Panc1 (cell line): ENCODE measurements around the gene INTS6L. TPM values are rescaled to one million over a fixed set of nuclear protein-coding genes. Genes with fewer than 3 reads are reported as not detected.

Experiments
- ATAC-seq: fragments of 200-7000 bp; cut with Tn5 transposase; 2 replicates; pipeline ENCODE4 v1.9.1; 2020; ENCODE audit warnings: mild to moderate bottlenecking, moderate library complexity
- BruUV-seq: library from RNA; stranded (reverse); fragments of 400-500 nt; replicated peaks from 2 replicates; lab custom pipeline; 2021; lab: Mats Ljungman, UMichigan
- CTCF ChIA-PET: fragments of 300-600 bp; sonication (Branson Sonifier 250); formaldehyde crosslinking; loops from one replicate; lab custom pipeline; 2022; ENCODE audit warnings: antibody characterized with exemption; lab: Charles Lee
- POLR2A ChIA-PET: fragments of 300-600 bp; sonication (Branson Sonifier 250); formaldehyde crosslinking; loops from one replicate; lab custom pipeline; 2022; ENCODE audit warnings: antibody characterized with exemption; lab: Charles Lee
- DNase-seq: peaks from one replicate; pipeline ENCODE4 v3.0.0-alpha.2; 2010; ENCODE audit warnings: low read depth, low spot score
- H3K27ac ChIP-seq: 2 replicates; pipeline ENCODE4 v1.5.1; 2011; ENCODE audit warnings: mild to moderate bottlenecking, low read length, inconsistent platforms
- H3K27me3 ChIP-seq: fragments of 200-500 bp; sonication (Bioruptor generic); 2 replicates; pipeline ENCODE4 v1.6.0; 2014; ENCODE audit warnings: low read length, inconsistent platforms; ENCODE audit not compliant: control insufficient read depth, insufficient read depth
- H3K36me3 ChIP-seq: fragments of 200-500 bp; sonication (Bioruptor generic); 2 replicates; pipeline ENCODE4 v1.5.1; 2014; ENCODE audit warnings: inconsistent platforms, mild to moderate bottlenecking, low read length, moderate library complexity; ENCODE audit not compliant: control insufficient read depth, insufficient read depth
- H3K4me1 ChIP-seq: 2 replicates; pipeline ENCODE4 v1.5.1; 2011; ENCODE audit warnings: inconsistent platforms, mild to moderate bottlenecking, low read length, moderate library complexity; ENCODE audit not compliant: control insufficient read depth, insufficient read depth
- H3K4me3 ChIP-seq, 2 experiments: 2 replicates each; pipeline ENCODE4 v1.5.1; 2011 to 2012; ENCODE audit warnings: low read depth in 2 of 2, low read length in 2 of 2, mild to moderate bottlenecking in 2 of 2, inconsistent platforms in 1 of 2, moderate library complexity in 1 of 2
- H3K9me3 ChIP-seq: fragments of 200-500 bp; sonication (Bioruptor generic); 2 replicates; pipeline ENCODE4 v1.5.1; 2014; ENCODE audit warnings: low read depth, mild to moderate bottlenecking, inconsistent platforms, low read length, moderate library complexity; ENCODE audit not compliant: control insufficient read depth, insufficient read depth
- POLR2AphosphoS5 ChIP-seq: IDR thresholded peaks from 2 replicates; pipeline ENCODE4 v1.6.1; 2012; ENCODE audit warnings: mild to moderate bottlenecking, low read depth, low read length, moderate library complexity
- SIN3A ChIP-seq: IDR thresholded peaks from 2 replicates; pipeline ENCODE4 v1.6.1; 2012; ENCODE audit warnings: low read depth, mild to moderate bottlenecking, low read length, moderate library complexity, borderline replicate concordance; ENCODE audit not compliant: insufficient read depth
- TCF7L2 ChIP-seq: IDR thresholded peaks from 2 replicates; pipeline ENCODE4 v1.6.1; 2011; ENCODE audit warnings: mild to moderate bottlenecking, low read depth, low read length, inconsistent platforms
- in situ Hi-C: cut with HindIII; loops from 2 replicates; pipeline ENCODE4 v1.10.0; 2016; ENCODE audit warnings: low sequenced_read_pairs, low pct_unique_long_range_greater_than_20kb
- intact Hi-C: fragments of 100-400 bp; cut with micrococcal nuclease; formaldehyde crosslinking; loops from one replicate; pipeline ENCODE4 v1.10.0; 2022; ENCODE audit not compliant: unreplicated experiment
- total RNA-seq: library from RNA; stranded (reverse); gene quantifications from one replicate; pipeline ENCODE4 v1.2.1, GENCODE V29; 2021; ENCODE audit not compliant: unreplicated experiment
- TF ChIP-seq, protein P1 (sequence below), 2 experiments: IDR thresholded peaks; 2 replicates each; pipeline ENCODE4 v1.6.1; 2011 to 2012; ENCODE audit warnings: low read depth in 2 of 2, control low read depth in 1 of 2, low read length in 1 of 2, mild to moderate bottlenecking in 1 of 2, moderate library complexity in 1 of 2; ENCODE audit not compliant: insufficient read depth in 1 of 2
- TF ChIP-seq, protein P2 (sequence below): fragments of 450-650 bp; IDR thresholded peaks from 2 replicates; pipeline ENCODE4 v1.5.1; 2017; ENCODE audit warnings: mild to moderate bottlenecking

Gene INTS6L
- total RNA-seq, 1 experiment from 2014 or later: 19.6 TPM

DNA sequence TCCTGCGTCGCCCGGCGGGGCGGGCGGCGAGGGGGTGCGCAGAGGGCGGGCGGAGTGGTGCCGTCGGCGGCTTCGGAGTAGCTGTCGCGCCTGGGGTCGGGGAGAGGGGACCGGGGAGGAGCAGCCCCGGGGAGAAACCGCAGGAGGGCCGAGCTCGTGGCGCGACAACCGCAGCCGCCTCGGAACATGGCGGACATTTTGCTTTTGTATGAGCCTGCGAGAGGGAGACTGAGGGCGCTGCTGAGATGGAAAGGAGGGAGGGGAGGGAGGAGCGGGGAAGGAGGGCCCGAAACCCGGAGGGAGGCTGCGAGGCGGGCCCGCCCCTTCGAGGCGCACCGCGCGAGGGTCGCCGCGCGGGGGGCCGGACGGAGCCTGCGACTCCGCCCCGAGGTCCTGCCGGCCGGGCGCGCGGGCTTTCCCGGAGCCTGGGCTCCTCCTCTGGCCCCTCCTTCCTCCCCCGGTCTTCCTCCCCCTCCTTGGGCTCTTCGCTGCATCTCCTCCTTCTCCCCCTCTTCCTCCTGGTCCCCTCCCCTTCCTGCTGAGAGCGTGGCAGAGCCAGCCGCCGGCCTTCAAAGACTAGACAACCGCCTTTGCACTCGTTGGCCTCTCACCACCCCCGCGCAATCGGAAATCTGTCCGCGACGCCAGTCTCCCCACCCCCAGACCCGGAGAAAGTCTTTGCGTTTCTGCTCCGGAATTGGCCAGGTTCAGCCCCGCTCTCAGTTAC, 1.1 kb downstream of the INTS6L start:
- Histone ChIP-seq H3K27ac (peak overlapping the region; percentile 96), H3K4me3 (peak overlapping the region; percentile 80 to 81), H3K36me3 (no peaks in the 10 kb centered on the region), H3K4me1 (peaks cover 6% of the 10 kb centered on the region), H3K27me3 (no peaks in the 10 kb centered on the region), H3K9me3 (no peaks in the 10 kb centered on the region)
- TF ChIP-seq TCF7L2: peak; percentile 91
- TF ChIP-seq POLR2AphosphoS5: peak; percentile 85; the same call in 1 of the 2 replicates
- TF ChIP-seq, protein P1, sequence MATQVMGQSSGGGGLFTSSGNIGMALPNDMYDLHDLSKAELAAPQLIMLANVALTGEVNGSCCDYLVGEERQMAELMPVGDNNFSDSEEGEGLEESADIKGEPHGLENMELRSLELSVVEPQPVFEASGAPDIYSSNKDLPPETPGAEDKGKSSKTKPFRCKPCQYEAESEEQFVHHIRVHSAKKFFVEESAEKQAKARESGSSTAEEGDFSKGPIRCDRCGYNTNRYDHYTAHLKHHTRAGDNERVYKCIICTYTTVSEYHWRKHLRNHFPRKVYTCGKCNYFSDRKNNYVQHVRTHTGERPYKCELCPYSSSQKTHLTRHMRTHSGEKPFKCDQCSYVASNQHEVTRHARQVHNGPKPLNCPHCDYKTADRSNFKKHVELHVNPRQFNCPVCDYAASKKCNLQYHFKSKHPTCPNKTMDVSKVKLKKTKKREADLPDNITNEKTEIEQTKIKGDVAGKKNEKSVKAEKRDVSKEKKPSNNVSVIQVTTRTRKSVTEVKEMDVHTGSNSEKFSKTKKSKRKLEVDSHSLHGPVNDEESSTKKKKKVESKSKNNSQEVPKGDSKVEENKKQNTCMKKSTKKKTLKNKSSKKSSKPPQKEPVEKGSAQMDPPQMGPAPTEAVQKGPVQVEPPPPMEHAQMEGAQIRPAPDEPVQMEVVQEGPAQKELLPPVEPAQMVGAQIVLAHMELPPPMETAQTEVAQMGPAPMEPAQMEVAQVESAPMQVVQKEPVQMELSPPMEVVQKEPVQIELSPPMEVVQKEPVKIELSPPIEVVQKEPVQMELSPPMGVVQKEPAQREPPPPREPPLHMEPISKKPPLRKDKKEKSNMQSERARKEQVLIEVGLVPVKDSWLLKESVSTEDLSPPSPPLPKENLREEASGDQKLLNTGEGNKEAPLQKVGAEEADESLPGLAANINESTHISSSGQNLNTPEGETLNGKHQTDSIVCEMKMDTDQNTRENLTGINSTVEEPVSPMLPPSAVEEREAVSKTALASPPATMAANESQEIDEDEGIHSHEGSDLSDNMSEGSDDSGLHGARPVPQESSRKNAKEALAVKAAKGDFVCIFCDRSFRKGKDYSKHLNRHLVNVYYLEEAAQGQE (IDR thresholded peaks at IDR 0.05; ENCODE audit: insufficient read depth in 1 of 2, low read depth in 2 of 2, low read length in 1 of 2): no peak
- TF ChIP-seq SIN3A: peak; percentile 42; the same call in 1 of the 2 replicates
- TF ChIP-seq, protein P2, sequence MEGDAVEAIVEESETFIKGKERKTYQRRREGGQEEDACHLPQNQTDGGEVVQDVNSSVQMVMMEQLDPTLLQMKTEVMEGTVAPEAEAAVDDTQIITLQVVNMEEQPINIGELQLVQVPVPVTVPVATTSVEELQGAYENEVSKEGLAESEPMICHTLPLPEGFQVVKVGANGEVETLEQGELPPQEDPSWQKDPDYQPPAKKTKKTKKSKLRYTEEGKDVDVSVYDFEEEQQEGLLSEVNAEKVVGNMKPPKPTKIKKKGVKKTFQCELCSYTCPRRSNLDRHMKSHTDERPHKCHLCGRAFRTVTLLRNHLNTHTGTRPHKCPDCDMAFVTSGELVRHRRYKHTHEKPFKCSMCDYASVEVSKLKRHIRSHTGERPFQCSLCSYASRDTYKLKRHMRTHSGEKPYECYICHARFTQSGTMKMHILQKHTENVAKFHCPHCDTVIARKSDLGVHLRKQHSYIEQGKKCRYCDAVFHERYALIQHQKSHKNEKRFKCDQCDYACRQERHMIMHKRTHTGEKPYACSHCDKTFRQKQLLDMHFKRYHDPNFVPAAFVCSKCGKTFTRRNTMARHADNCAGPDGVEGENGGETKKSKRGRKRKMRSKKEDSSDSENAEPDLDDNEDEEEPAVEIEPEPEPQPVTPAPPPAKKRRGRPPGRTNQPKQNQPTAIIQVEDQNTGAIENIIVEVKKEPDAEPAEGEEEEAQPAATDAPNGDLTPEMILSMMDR: peak; percentile 11; the same call in 1 of the 2 replicates
- peak; percentile 91 for ATAC-seq
- in situ Hi-C loops (no loop called here), intact Hi-C loops (no loop called here)
- ChIA-PET CTCF (no interaction called here), POLR2A (interaction anchor here (0.6 kb wide), 2 partner anchors 184 to 1264 kb away, joined by 3 to 5 read pairs; no protein-coding TSS in a partner anchor)
- peak; percentile 66 for DNase-seq
- no TSS peak for BruUV-seq

GRCh38 chrX:135522132-135522530, 1.7 kb downstream of the INTS6L start:
- in situ Hi-C loops (no loop called here), intact Hi-C loops (no loop called here)
- no peaks in the 10 kb centered on the region for H3K27me3 ChIP-seq
- H3K9me3 ChIP-seq: no peaks in the 10 kb centered on the region
- H3K27ac ChIP-seq: peak overlapping the region; percentile 96
- POLR2A ChIA-PET: no interaction called here
- H3K36me3 ChIP-seq: no peaks in the 10 kb centered on the region
- H3K4me3 ChIP-seq: peak overlapping the region; percentile 79 to 81
- DNase-seq (no peak), ATAC-seq (peak; percentile 49)
- BruUV-seq: no TSS peak
- CTCF ChIA-PET: no interaction called here
- H3K4me1 ChIP-seq: peaks cover 6% of the 10 kb centered on the region
- 0 out of 2 replicates have a peak, but pooled peaks have one; percentile 61 for TF ChIP-seq TCF7L2
- TF ChIP-seq, protein P1 (IDR thresholded peaks at IDR 0.05; ENCODE audit: insufficient read depth in 1 of 2, low read depth in 2 of 2, low read length in 1 of 2): no peak
- no peak for TF ChIP-seq POLR2AphosphoS5
